Esophagus squamous epithelium (tissue), 5 donors: ENCODE data around the gene RNF144A. TPM values are rescaled to one million over a fixed set of nuclear protein-coding genes. Genes with fewer than 3 reads are reported as not detected.

Source experiments
- DNase-seq: peaks from one replicate; lab custom pipeline; 2025; lab: John Stamatoyannopoulos, UW
- H3K27ac ChIP-seq, 4 donors: fragments of 200-600 bp; sonication (generic); one replicate each; pipeline ENCODE4 v1.5.1; 2016 to 2019; ENCODE audit warnings: mild to moderate bottlenecking in 1 of 4
- H3K27me3 ChIP-seq, 4 donors: fragments of 200-600 bp; sonication (generic); 1 replicate in 3 of 4; 2 replicates in 1 of 4; pipeline versions ENCODE4 v1.5.1 to v1.6.0; 2017 to 2021; ENCODE audit warnings: antibody characterized with exemption in 1 of 4
- H3K36me3 ChIP-seq, 3 donors: fragments of 200-600 bp; sonication (generic); one replicate each; pipeline ENCODE4 v1.5.1; 2016 to 2019
- H3K4me1 ChIP-seq, 3 donors: fragments of 200-600 bp; sonication (generic); one replicate each; pipeline ENCODE4 v1.5.1; 2017 to 2019
- H3K4me3 ChIP-seq, 4 donors: fragments of 200-600 bp; sonication (generic); 1 replicate in 3 of 4; 2 replicates in 1 of 4; pipeline ENCODE4 v1.5.1; 2016 to 2019; ENCODE audit warnings: mild to moderate bottlenecking in 2 of 4, moderate library complexity in 1 of 4
- H3K9me3 ChIP-seq, 3 donors: fragments of 200-600 bp; sonication (generic); one replicate each; pipeline ENCODE4 v1.5.1; 2016 to 2019
- POLR2A ChIP-seq, 4 donors: fragments of 450-650 bp; IDR thresholded peaks; one replicate each; pipeline ENCODE4 v1.6.1; 2017; ENCODE audit warnings: antibody characterized with exemption in 4 of 4, mild to moderate bottlenecking in 4 of 4, moderate library complexity in 3 of 4
- WGBS, 2 donors: methylation state at CpG; one replicate each; pipeline ENCODE4 v1.1.5; 2018; 5-methylcytosine and 5-hydroxymethylcytosine counted together
- intact Hi-C: fragments of 100-400 bp; cut with DNase I; formaldehyde crosslinking; loops from one replicate; pipeline ENCODE4 v1.15.0; 2022
- total RNA-seq, 4 donors: library from RNA; depleted of rRNA; stranded (reverse); fragments of >200 nt; gene quantifications; one replicate each; pipeline ENCODE4 v1.1.0, GENCODE V29; 2016
- TF ChIP-seq, protein P1 (sequence below), 6 experiments: fragments of 450-650 bp in 4 of 6; fragments of 200-600 bp in 2 of 6; sonication (generic) in 2 of 6; IDR thresholded peaks; one replicate each; pipeline ENCODE4 v1.5.1; 2016 to 2019; ENCODE audit warnings: antibody characterized with exemption in 6 of 6, mild to moderate bottlenecking in 4 of 6, moderate library complexity in 4 of 6
- donor health status: DM: yes; HTN: yes; CAD: no.

The RNF144A gene
- total RNA-seq, 4 donors from 2014 or later: 6.2 to 11.6 (median 8.2) TPM

DNA sequence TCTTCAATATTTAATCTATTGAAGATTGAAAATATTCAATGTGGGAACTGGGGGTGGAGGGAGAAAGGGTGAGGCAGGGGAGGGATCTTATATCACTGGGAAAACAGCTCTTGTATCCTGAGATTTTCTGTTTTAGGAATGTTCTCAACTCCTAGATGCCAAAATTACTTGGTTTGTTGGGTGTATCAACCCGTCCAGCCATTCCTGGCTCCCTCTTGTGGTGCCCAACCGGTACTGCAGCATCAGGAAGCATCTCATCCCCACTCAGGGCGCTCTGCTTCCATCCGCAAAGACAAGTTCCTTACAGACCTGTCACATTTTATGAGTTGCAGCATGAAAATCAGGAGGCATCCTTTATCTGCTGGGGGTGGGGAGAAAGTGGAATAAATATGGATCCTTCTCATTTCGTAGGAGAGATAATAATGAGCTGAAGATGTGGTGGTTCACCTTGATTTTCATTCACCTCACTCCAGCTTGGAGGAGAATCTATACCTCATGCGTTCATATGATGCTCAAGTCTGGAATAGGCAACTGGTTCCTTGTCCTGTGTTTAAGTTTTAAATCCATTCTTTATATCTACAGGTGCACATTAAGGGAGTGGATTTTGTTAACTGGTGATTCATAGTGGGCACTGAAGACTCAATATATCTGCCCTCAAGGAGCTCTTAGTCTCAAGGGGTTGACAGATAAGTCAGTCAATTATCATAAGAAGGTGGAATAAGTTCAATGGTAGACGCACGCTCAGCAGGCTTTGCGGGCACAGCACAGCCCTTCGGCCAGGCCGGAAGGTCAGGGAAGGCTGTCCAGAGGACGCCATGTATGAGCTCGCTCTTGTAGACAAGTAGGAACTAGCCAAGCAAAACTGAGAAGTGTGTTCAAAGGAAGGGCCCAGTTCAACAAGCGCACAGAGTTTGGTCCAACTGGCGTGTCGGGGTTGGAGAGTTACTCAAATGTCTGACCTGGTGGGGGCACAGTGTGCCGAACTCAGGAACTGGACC lies 127.3 kb downstream of the RNF144A start:
- Histone ChIP-seq H3K9me3 (no peaks in the 10 kb centered on the region), H3K27ac (no peak overlapping the region)

DNA sequence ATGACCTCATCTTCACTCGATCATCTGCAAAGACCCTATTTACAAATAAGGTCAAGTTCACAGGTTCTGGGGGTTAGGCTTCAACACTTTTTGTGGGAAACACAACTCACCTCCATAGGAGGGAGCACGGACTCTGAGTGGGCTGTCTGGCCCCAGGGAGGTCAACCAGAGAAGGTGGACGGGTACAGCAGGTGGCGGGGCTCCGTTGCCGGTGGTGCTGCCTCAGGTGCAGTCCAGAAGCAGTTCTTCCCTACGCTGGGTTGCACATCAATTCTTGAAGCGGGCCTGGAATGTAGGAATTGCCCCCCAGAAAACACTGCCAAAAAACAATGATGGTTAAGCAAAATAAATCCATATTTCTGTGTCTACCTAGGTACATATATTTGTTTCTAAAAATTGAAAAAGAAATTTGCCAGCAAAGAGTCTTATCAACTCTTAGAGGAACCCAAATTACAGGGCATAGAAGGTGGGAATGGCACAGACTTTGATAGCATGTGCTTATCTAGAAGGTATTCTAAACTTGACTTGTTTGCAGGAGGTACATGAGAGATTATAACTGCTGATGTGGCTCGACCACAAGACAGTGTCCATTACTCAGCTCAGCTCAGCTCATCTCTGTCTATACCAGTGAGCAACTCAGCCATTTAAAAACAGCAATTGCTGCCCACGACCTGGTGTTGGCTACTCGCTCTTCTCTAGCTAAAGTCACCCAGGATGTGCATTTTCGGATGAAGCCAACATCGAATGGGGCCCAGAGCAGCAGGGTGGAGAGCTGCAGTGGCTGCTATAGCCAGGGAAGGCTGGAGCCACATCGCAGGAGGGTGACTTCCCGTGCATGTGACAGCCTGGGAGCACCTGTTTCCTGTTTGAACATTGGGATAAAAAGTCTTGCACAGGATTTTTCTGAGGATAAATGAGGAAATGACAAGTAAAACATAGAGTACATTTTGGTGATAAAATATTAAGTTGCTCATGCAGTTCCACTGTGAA lies 128.7 kb downstream of the RNF144A start:
- Histone ChIP-seq H3K9me3 (no peaks in the 10 kb centered on the region), H3K36me3 (peaks cover 0 to 17% (median 0%) of the 10 kb centered on the region in 3 donors), H3K4me1 (peaks cover 0 to 3% (median 0%) of the 10 kb centered on the region in 3 donors), H3K27ac (no peak overlapping the region), H3K27me3 (peaks cover 0 to 6% (median 0%) of the 10 kb centered on the region in 4 donors), H3K4me3 (no peak overlapping the region)
- no peak for DNase-seq
- intact Hi-C loops: loop anchor here (5.0 to 10.0 kb wide), 2 partner anchors 151 to 219 kb away; no protein-coding TSS in a partner anchor
- 78 to 79% methylated on average over 14 of the region's 15 CpGs for WGBS, 2 donors
- TF ChIP-seq, protein P1, sequence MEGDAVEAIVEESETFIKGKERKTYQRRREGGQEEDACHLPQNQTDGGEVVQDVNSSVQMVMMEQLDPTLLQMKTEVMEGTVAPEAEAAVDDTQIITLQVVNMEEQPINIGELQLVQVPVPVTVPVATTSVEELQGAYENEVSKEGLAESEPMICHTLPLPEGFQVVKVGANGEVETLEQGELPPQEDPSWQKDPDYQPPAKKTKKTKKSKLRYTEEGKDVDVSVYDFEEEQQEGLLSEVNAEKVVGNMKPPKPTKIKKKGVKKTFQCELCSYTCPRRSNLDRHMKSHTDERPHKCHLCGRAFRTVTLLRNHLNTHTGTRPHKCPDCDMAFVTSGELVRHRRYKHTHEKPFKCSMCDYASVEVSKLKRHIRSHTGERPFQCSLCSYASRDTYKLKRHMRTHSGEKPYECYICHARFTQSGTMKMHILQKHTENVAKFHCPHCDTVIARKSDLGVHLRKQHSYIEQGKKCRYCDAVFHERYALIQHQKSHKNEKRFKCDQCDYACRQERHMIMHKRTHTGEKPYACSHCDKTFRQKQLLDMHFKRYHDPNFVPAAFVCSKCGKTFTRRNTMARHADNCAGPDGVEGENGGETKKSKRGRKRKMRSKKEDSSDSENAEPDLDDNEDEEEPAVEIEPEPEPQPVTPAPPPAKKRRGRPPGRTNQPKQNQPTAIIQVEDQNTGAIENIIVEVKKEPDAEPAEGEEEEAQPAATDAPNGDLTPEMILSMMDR (IDR thresholded peaks at IDR 0.05): no peak
- TF ChIP-seq POLR2A (IDR thresholded peaks at IDR 0.05): no peak

More for the DNA sequence above, 127.3 kb downstream of the RNF144A start:
- no peak for DNase-seq
- Histone ChIP-seq H3K36me3 (peaks cover 0 to 29% (median 0%) of the 10 kb centered on the region in 3 donors), H3K4me3 (no peak overlapping the region), H3K27me3 (no peaks in the 10 kb centered on the region), H3K4me1 (peaks cover 0 to 3% (median 0%) of the 10 kb centered on the region in 3 donors)
- TF ChIP-seq, protein P1 (IDR thresholded peaks at IDR 0.05): peak; percentile 84 to 93 (median 91)
- TF ChIP-seq POLR2A (IDR thresholded peaks at IDR 0.05): no peak
- intact Hi-C loops: loop anchor here (5.0 to 10.0 kb wide), 2 partner anchors 150 to 217 kb away; no protein-coding TSS in a partner anchor
- WGBS, 2 donors: 72 to 73% methylated on average over 14 to 16 of the region's 17 CpGs

DNA sequence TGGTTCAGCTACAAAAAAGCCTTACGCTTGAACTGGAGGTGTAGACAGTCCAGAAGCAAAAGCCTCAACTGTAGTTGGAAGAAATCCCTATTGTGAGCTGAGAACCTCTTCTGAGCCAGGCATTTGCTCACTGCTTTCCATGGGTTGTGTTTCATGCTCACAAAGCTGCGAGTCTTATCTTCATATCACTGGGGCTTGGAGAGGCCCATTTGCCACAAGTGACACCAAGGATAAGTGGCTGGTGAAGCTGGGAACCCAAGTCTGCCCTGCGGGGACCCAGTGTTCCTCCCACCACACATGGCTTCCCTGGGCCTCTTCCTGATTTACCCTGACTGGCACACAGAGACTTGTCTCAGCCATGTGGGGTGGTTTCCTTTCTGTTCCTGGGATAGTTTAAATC lies 130.4 kb downstream of the RNF144A start:
- peaks cover 0 to 13% (median 0%) of the 10 kb centered on the region in 4 donors for H3K27me3 ChIP-seq
- WGBS, 2 donors: 81 to 84% methylated on average over 2 to 3 of the region's 3 CpGs
- H3K4me3 ChIP-seq: no peak overlapping the region
- no peak for DNase-seq
- no peak overlapping the region for H3K27ac ChIP-seq
- intact Hi-C loops: loop anchor here (5.0 to 10.0 kb wide), 2 partner anchors 153 to 220 kb away; no protein-coding TSS in a partner anchor
- H3K4me1 ChIP-seq: peaks cover 0 to 3% (median 0%) of the 10 kb centered on the region in 3 donors
- H3K36me3 ChIP-seq: peaks cover 0 to 6% (median 0%) of the 10 kb centered on the region in 3 donors
- H3K9me3 ChIP-seq: no peaks in the 10 kb centered on the region
- TF ChIP-seq, protein P1 (IDR thresholded peaks at IDR 0.05): no peak
- TF ChIP-seq POLR2A (IDR thresholded peaks at IDR 0.05): no peak

DNA sequence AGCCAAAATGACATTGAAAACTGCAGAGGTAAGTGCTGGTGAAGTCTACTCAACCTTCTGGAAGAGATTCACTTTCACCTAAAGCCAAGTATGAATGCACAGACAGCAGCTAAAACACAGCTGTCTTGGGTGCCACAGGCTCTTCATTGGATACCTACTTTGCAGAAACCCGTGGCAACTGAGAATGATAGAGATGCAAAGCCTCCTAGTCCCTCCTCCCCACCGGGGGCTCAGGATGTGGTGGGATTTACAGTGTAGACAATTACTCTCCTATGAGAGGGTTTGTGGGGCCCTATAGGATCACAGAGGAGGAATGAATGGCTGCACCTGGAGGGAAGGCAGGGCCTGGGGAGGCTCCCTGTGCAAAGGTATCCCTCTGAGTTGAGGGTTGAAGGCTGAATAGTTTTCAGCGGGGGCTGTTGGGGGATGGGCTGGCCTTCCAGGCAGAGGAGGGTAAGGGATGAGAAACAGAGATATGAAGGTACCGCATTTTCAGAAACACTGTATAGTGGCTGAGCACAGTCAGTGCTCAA lies 131.6 kb downstream of the RNF144A start:
- no peaks in the 10 kb centered on the region for H3K9me3 ChIP-seq
- H3K36me3 ChIP-seq: peaks cover 0 to 6% (median 0%) of the 10 kb centered on the region in 3 donors
- TF ChIP-seq POLR2A (IDR thresholded peaks at IDR 0.05): no peak
- TF ChIP-seq, protein P1 (IDR thresholded peaks at IDR 0.05): no peak
- no peak overlapping the region for H3K27ac ChIP-seq
- 79 to 84% methylated on average over 3 to 4 of the region's 4 CpGs for WGBS, 2 donors
- intact Hi-C loops: loop anchor here (5.0 to 10.0 kb wide), 2 partner anchors 154 to 222 kb away; no protein-coding TSS in a partner anchor
- H3K4me1 ChIP-seq: peaks cover 0 to 3% (median 0%) of the 10 kb centered on the region in 3 donors
- H3K27me3 ChIP-seq: peaks cover 0 to 13% (median 0%) of the 10 kb centered on the region in 4 donors
- DNase-seq: no peak
- no peak overlapping the region for H3K4me3 ChIP-seq
